ENCODE data around the gene PRR9. TPM values are rescaled to one million over a fixed set of nuclear protein-coding genes. Genes with fewer than 3 reads are reported as not detected.

PRR9 gene
- total and polyA plus RNA-seq, 7 donors = not detected

- peaks cover 0 to 21% (median 16%) of the 10 kb centered on the region in 4 donors for H3K4me1 ChIP-seq
- TF ChIP-seq POLR2AphosphoS5 (IDR thresholded peaks at IDR 0.05) = no peak
- peaks cover 20 to 74% (median 36%) of the 10 kb centered on the region in 3 donors for H3K27me3 ChIP-seq
- H3K9me3 ChIP-seq = no peaks in the 10 kb centered on the region
- no peaks in the 10 kb centered on the region for H3K36me3 ChIP-seq
- WGBS, 2 donors = 72 to 83% methylated on average over 1 of the region's 1 CpG
- H3K4me3 ChIP-seq = no peak overlapping the region
- intact Hi-C loops (cut with DNase I) = no loop called here
- H3K27ac ChIP-seq = no peak overlapping the region
- DNase-seq = no peak
Observed at GRCh38 chr1:153265457-153265856, 48.1 kb downstream of the PRR9 start.

Other genes starting within 250 kb of the PRR9 start
- gene SPRR4, start 246.9 kb upstream of the PRR9 start, total RNA-seq = not detected
- gene SPRR4, start 246.9 kb upstream of the PRR9 start, polyA plus RNA-seq = not detected
- gene SPRR1A, start 233.5 kb upstream of the PRR9 start, total RNA-seq = not detected
- not detected for gene SPRR1A, start 233.5 kb upstream of the PRR9 start, polyA plus RNA-seq
- not detected for gene SPRR3, start 215.8 kb upstream of the PRR9 start, total RNA-seq
- 10 to 100 TPM in 1 of 3 donors, 1 to 10 TPM in 1, not detected in 1; 2.1 to 13.2 TPM for gene SPRR3, start 215.8 kb upstream of the PRR9 start, polyA plus RNA-seq
- not detected for gene SPRR1B, start 186.4 kb upstream of the PRR9 start, total RNA-seq
- gene SPRR1B, start 186.4 kb upstream of the PRR9 start, polyA plus RNA-seq = 1 to 10 TPM in 1 of 3 donors, under 1 TPM in 1, not detected in 1; 0.19 to 3.0 TPM
- gene SPRR2D, start 176.5 kb upstream of the PRR9 start, total RNA-seq = not detected
- gene SPRR2D, start 176.5 kb upstream of the PRR9 start, polyA plus RNA-seq = under 1 TPM in 1 of 3 donors, not detected in 2; 0.29 TPM
- not detected for gene SPRR2A, start 160.1 kb upstream of the PRR9 start, total RNA-seq
- 1 to 10 TPM in 1 of 3 donors, under 1 TPM in 1, not detected in 1; 0.42 to 2.4 TPM for gene SPRR2A, start 160.1 kb upstream of the PRR9 start, polyA plus RNA-seq
- not detected for gene SPRR2B, start 146.0 kb upstream of the PRR9 start, total RNA-seq
- not detected for gene SPRR2B, start 146.0 kb upstream of the PRR9 start, polyA plus RNA-seq
- gene SPRR2E, start 123.1 kb upstream of the PRR9 start, total RNA-seq = not detected
- 1 to 10 TPM in 1 of 3 donors, under 1 TPM in 1, not detected in 1; 0.16 to 1.8 TPM for gene SPRR2E, start 123.1 kb upstream of the PRR9 start, polyA plus RNA-seq
- not detected for gene SPRR2F, start 104.1 kb upstream of the PRR9 start, total RNA-seq
- not detected for gene SPRR2F, start 104.1 kb upstream of the PRR9 start, polyA plus RNA-seq
- gene SPRR2G, start 66.7 kb upstream of the PRR9 start, total RNA-seq = not detected
- not detected for gene SPRR2G, start 66.7 kb upstream of the PRR9 start, polyA plus RNA-seq
- gene LELP1, start 14.2 kb upstream of the PRR9 start, total RNA-seq = not detected
- not detected for gene LELP1, start 14.2 kb upstream of the PRR9 start, polyA plus RNA-seq
- gene LORICRIN, start 42.1 kb downstream of the PRR9 start, total RNA-seq = not detected
- gene LORICRIN, start 42.1 kb downstream of the PRR9 start, polyA plus RNA-seq = under 1 TPM in 1 of 3 donors, not detected in 2; 0.06 TPM
- not detected for gene PGLYRP3, start 95.4 kb downstream of the PRR9 start, total RNA-seq
- under 1 TPM in 1 of 3 donors, not detected in 2; 0.16 TPM for gene PGLYRP3, start 95.4 kb downstream of the PRR9 start, polyA plus RNA-seq
- gene PGLYRP4, start 131.3 kb downstream of the PRR9 start, total RNA-seq = not detected
- gene PGLYRP4, start 131.3 kb downstream of the PRR9 start, polyA plus RNA-seq = 1 to 10 TPM in 1 of 3 donors, not detected in 2; 1.1 TPM
- gene S100A9, start 140.3 kb downstream of the PRR9 start, total RNA-seq = 100 to 1,000 TPM in 3 of 4 donors, 10 to 100 TPM in 1; 73.4 to 943 (median 280) TPM
- gene S100A9, start 140.3 kb downstream of the PRR9 start, polyA plus RNA-seq = 100 to 1,000 TPM; 221 to 449 (median 351) TPM
- not detected for gene S100A12, start 158.0 kb downstream of the PRR9 start, total RNA-seq
- 10 to 100 TPM in 2 of 3 donors, 1 to 10 TPM in 1; 2.9 to 23.4 (median 20.8) TPM for gene S100A12, start 158.0 kb downstream of the PRR9 start, polyA plus RNA-seq
- 100 to 1,000 TPM in 1 of 4 donors, 10 to 100 TPM in 2, not detected in 1; 14.2 to 103 (median 32.1) TPM for gene S100A8, start 173.5 kb downstream of the PRR9 start, total RNA-seq
- gene S100A8, start 173.5 kb downstream of the PRR9 start, polyA plus RNA-seq = 100 to 1,000 TPM in 1 of 3 donors, 10 to 100 TPM in 2; 68.8 to 109 (median 95.7) TPM
- gene S100A7A, start 198.9 kb downstream of the PRR9 start, total RNA-seq = not detected
- not detected for gene S100A7A, start 198.9 kb downstream of the PRR9 start, polyA plus RNA-seq
- gene S100A7, start 243.1 kb downstream of the PRR9 start, total RNA-seq = not detected
- not detected for gene S100A7, start 243.1 kb downstream of the PRR9 start, polyA plus RNA-seq